SK-N-SH treated with all-trans-retinoic acid at 6 μM for 48 hours (cell line): ENCODE results near the gene RSPO4.

Experiments used
- ARNTL ChIP-seq: fragments of 450-650 bp; formaldehyde crosslinking; IDR thresholded peaks from 2 replicates; pipeline ENCODE4 v1.5.0; 2020; ENCODE audit warnings: low read depth, mild to moderate bottlenecking, moderate library complexity, borderline replicate concordance
- CREB5 ChIP-seq: fragments of 250-450 bp; sonication (Bioruptor Pico); IDR thresholded peaks from 2 replicates; pipeline ENCODE4 v1.5.1; 2020; ENCODE audit warnings: low read depth, mild to moderate bottlenecking, moderate library complexity
- CSDC2 ChIP-seq: fragments of 250-450 bp; sonication (Bioruptor Pico); IDR thresholded peaks from 2 replicates; pipeline ENCODE4 v1.5.0; 2020; ENCODE audit warnings: mild to moderate bottlenecking, moderate library complexity
- ESRRG ChIP-seq: fragments of 250-450 bp; sonication (Bioruptor Pico); IDR thresholded peaks from 2 replicates; pipeline ENCODE4 v1.6.1; 2021; ENCODE audit warnings: mild to moderate bottlenecking
- OSR1 ChIP-seq: fragments of 250-450 bp; sonication (Bioruptor Pico); IDR thresholded peaks from 2 replicates; pipeline ENCODE4 v1.8.0; 2022; ENCODE audit warnings: moderate library complexity, mild to moderate bottlenecking, inconsistent platforms
- PATZ1 ChIP-seq: fragments of 250-450 bp; sonication (Bioruptor Pico); IDR thresholded peaks from 2 replicates; pipeline ENCODE4 v1.8.0; 2020; ENCODE audit warnings: mild to moderate bottlenecking, moderate library complexity, borderline replicate concordance
- TOX ChIP-seq: fragments of 250-450 bp; sonication (Bioruptor Pico); IDR thresholded peaks from 2 replicates; pipeline ENCODE4 v1.8.0; 2021; ENCODE audit warnings: mild to moderate bottlenecking, moderate library complexity, borderline replicate concordance
- TSHZ2 ChIP-seq: fragments of 250-450 bp; sonication (Bioruptor Pico); IDR thresholded peaks from 2 replicates; pipeline ENCODE4 v1.5.0; 2020; ENCODE audit warnings: mild to moderate bottlenecking, moderate library complexity
- ZFP3 ChIP-seq: fragments of 250-450 bp; sonication (Bioruptor Pico); IDR thresholded peaks from 2 replicates; pipeline ENCODE4 v1.5.0; 2020; ENCODE audit warnings: mild to moderate bottlenecking, moderate library complexity
- ZFP30 ChIP-seq: fragments of 450-650 bp; formaldehyde crosslinking; IDR thresholded peaks from 2 replicates; pipeline ENCODE4 v1.5.0; 2022; ENCODE audit warnings: mild to moderate bottlenecking, moderate library complexity
- ZNF70 ChIP-seq: fragments of 450-650 bp; formaldehyde crosslinking; IDR thresholded peaks from 2 replicates; pipeline ENCODE4 v1.5.0; 2020; ENCODE audit warnings: mild to moderate bottlenecking, moderate library complexity
- ZNF8 ChIP-seq: fragments of 450-650 bp; formaldehyde crosslinking; IDR thresholded peaks from 2 replicates; pipeline ENCODE4 v1.5.0; 2020; ENCODE audit warnings: mild to moderate bottlenecking, moderate library complexity

DNA sequence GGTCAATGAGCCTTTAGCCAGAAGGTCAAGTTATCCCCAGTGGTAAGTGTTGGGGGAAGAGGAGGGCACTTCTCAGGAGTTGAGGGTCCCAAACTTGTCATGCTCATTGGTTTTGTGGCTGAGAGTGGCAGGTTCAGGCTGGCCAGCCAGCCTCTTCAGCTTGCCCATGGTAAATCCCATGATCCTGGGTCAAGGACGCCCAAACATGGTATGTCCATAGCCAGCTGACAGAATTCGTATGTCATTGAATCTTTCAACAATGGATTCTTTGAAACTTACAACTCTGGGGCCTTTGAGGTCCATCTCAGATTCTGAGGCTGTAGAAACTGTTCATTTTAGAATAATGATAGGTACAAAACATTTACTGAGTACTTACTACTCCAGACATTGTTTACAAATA lies 36.1 kb upstream of the RSPO4 start:
- TF ChIP-seq TOX (CRISPR knock-in tag) (no peak), ESRRG (CRISPR knock-in tag) (no peak), PATZ1 (CRISPR knock-in tag) (no peak), ZNF70 (CRISPR knock-in tag) (no peak), OSR1 (no peak), ARNTL (no peak), ZFP30 (CRISPR knock-in tag) (no peak), TSHZ2 (CRISPR knock-in tag) (no peak), CREB5 (CRISPR knock-in tag) (no peak), ZNF8 (CRISPR knock-in tag) (no peak), ZFP3 (CRISPR knock-in tag) (no peak), CSDC2 (CRISPR knock-in tag) (no peak)
